T-helper 22 cell (primary cell): ENCODE measurements around the gene EPHB1.

Experiments
- DNase-seq: peaks from one replicate; pipeline ENCODE4 v3.0.0-alpha.2; 2020; ENCODE audit warnings: low read depth

Gene EPHB1

DNA sequence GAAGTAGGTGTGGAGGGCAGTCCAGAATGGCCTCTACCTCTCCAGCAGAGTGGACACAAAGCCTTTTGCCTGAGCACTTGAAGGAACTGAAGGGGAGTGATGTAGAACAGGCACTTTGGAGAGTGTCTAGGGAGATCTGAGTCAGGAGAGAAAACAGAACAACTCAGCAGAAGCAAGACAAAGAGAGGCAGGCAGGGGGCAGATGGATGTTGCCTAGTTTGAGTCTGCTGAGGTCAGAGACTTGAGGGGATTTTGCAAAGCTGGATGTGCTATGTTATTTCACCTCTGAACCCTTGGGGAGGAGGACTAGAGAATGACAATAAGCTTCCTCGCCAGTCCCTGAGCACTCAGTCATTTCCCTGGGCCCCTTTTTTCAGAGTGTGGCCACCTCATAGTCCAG lies 366.4 kb downstream of the EPHB1 start:
- DNase-seq, result no peak

DNA sequence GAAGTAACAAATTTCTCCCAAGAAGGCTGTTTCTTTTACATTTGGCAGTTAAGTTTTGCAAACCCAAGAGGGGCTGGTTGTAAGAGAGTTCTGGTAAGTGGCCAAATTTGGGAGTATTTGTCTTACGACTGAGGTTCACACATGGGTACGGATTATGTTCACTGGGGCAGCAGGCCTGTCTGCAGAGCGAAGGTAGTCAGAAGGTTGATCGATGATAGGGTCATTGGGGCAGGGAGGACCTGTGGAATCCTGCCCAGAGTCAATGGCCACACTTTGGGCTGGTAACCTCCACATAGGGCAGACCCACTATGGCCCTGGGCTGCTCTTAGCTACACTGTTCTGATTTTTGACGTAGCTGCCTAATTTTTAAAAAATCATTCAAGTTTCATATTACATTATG lies 368.6 kb downstream of the EPHB1 start:
- DNase-seq, result no peak

DNA sequence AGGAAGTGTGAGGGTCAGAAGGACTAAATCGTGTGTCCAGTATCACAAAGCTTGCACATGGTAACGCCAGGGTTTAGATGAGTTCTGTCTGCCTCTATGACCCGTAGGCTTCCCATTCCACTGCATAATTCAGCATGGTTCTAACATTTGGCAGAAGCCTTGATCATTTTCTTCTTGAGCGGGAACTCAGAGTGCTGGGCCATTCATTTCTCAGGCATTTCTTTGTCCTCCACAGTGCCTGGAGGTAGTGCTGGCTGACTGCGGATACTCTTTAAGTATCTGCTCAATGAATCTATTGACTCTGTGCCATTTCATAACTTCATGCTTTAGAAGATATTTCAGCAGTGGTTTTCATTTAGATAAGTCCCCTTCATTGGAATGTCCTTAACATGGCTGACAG lies 370.2 kb downstream of the EPHB1 start:
- no peak for DNase-seq

DNA sequence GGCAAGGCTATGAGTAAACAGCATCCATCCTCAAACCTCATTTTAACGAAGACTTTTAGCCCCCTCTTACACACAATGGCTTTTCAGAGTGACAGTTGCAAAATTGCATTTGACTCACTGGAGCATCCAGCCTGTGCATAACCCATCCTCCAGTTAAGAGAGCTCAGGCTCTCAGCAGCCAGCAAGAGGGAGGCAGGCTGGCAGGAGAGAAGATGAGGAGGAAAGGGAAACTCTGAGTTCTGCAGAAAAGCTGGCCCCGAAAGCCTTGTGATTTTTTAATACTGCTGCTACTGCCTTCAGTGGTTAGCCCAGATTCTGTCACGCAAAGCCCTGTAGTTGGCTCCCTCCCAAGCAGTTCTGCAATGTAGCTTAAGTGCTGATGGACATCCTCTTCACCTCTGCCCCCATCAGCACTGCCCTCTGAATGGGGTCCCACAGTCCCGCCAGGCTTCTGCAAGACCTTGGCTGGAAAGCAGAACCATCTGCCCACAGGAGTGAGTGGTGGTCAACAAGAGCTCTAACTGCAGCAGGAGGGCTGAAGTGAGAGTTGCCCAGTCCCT lies 371.3 kb downstream of the EPHB1 start:
- DNase-seq, result no peak

DNA sequence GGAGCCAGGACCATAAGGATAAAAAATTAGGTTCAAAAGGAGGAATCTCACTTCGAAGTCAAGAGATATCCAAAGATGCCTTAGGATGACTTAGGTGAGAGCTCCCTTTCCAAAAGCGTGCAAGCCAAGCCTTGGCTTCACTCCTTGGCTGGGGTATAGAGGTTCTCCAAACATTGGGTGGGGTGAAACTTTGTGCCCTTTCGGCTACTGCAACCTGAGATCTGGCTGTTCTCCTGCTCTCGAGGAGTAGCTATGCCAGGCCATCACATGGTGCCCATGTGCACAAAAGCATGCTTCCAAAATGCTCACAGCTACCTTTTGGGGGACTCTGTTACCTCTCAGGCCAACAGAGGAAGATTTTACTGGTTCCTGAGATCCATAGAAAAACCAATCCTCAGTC lies 373.8 kb downstream of the EPHB1 start:
- no peak for DNase-seq

DNA sequence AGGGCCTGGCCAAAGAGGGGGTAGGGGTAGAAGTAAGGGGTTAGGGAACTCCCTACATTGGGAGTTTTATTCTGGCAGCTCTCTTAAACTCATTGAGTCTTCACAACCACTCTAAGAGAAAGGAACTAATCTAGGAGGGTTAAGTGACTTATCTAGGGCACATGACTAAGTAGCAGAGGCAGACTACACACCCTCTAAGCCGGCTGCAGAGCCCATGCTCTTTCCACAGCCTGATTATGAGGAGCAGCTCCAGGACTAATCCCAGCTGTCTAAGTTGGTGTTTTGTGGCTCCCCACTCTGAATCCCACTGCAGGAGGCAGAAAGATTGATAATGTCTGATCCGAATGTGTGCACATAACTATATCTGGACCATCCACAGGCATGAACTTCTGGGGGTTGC lies 374.6 kb downstream of the EPHB1 start:
- no peak for DNase-seq

DNA sequence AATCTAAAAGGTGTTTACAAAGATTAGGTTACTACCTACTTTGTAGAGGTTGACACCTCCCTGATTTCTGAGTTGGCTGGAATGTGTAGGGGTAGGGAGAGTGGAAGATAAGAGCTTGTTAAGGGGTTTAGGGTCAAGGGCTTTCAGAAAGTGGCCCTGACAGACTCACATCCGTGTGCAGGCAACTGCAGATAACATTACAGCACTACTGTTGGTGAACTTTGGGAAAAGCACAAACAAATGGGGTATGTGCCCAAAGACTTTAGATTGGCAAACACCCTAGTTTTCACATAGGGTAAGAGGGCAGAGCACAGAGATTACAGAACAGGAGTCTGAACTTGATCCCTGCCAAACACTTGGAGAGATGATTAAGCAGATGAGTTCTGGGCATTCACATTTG lies 375.7 kb downstream of the EPHB1 start:
- DNase-seq, result no peak

DNA sequence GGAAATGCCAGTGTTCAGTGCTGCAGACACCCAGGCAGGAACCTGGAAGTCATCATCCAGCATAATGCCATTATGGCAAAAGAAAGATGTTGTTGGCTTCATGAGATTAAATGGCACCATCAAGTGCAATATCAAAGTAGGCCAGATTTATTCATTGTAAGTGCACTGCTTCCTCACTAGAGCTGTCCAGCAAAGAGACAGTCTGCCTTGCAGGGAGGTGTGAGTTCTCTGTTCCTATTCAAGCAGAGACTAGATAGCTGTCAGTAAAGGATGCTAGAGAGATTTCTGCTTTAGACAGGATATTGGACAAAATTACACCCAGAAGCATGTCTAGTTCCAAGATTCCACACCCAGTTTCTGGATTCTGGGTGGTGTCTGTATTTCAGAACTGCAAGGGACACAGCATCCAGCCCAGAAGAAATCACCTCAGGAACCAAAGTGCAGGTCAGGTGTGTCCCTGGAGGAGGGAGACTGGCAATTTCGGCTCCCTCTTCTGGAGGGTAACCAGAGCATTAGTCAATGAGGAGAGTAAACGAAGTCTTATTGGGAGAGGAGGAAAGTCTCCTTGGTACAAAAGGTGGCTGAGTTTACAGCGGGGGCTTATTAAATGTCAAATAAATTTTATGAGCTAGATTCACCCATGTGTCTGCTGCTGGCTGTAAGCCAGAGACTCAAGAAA lies 377.3 kb downstream of the EPHB1 start:
- no peak for DNase-seq

DNA sequence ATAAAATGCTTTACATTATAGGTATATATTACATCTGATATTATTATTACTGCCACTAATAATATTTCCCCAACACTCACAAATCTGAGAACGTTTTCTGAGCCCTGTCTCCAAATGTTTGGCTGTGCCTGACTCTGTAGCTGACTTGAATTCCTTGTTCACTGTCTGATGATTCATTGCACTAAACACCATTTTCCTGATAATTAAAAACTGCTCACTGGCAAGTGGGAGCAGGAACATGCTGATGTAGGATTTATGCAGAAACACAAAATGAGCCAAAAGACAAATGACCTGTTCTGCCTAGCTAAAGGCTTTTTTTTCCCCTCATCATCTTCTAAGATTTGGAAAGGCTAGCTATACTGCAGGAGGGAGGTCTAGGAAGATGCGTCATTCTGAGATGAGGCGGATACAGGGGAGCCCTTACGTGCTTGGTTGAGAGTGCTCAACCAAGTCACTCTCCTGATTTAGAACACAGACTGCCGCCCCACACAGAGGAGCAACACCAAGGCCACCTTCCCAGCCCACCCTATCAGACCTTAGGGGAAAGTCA lies 380.7 kb downstream of the EPHB1 start:
- DNase-seq, result no peak

DNA sequence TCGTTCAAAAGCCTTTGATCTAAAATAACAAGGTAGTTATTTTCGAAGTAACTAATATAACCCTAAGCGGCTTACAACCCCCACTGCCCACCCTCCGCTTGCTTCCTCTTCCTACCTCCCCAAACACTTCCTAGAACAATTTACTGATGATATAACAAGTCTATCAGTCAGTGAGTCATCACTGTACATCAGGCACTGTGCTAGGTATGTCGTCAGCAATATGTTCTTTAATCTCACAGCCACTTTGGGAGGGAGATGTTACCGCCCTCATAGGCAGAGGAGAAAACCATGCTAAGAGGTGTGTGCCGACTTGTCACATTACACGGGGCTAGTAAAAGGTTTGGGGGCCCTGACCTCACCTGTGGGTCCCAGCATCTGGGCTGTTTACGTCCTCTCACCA lies 381.8 kb downstream of the EPHB1 start:
- no peak for DNase-seq

DNA sequence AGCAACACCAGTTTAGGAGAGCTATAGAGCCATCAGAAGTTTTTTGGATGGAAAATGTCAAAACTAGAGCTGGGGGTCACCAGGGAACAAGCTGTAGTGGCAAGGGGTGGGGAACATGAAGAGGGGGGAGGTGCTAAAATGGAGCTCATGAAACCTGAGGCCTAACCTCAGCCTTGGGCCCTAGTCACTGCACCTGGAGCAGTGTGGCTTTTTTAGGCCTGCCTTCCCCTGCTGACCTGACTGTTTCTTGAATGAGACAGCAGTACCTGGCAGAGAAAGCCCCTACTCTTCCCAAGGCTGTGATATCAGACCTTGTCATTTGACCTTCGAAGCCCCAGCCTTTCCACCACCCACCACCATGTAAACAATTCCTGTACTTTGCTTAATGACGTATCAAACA lies 383.5 kb downstream of the EPHB1 start:
- DNase-seq, result no peak

DNA sequence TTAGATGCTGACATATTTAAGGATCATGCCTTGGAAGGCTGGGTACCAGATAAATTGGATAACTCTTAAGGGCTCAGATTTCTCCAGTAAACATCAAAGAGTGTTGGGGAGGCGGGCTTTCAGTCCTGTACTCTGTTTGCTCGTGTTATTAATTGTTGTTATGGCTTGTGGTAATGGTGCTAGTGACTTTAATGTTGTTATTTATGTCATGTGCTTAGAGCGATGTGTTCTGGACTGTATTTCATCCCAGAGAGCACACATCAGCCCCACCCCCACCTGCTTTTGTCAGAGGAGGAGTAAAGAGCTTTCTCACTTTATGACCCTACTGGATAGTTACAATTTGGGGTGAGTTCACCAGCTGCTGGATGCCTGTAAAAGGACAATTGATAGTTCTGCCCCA lies 386.3 kb downstream of the EPHB1 start:
- no peak for DNase-seq

DNA sequence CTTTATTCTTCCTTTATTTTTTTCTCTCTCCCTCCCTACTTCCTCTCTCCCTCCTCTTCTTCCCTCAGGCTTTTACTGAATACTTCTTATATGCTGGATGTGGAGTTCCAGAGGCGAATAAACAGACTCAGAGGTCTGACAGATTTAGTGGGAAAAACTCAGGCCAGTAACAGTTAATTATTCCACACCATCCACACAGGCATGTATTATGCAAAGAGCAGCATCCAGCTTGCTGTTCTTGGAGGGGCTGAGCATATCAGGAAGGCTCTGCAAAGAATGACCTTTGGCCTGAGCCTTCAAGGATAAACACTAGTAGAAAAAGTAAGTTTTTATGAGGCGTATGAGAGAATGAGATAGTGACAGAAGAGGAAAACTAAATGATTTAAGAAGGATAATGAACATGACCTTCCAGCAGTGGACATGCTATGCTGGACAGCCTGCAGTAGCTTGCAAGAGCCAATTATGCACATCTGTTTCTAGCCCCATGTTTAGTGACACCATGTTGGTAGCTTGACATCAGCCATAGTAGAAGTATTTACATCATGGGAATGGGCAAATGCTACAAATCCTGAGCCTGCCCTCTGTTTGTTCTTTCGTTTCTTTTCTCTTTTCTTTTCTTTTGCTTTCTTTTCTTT lies 387.4 kb downstream of the EPHB1 start:
- DNase-seq, result no peak

DNA sequence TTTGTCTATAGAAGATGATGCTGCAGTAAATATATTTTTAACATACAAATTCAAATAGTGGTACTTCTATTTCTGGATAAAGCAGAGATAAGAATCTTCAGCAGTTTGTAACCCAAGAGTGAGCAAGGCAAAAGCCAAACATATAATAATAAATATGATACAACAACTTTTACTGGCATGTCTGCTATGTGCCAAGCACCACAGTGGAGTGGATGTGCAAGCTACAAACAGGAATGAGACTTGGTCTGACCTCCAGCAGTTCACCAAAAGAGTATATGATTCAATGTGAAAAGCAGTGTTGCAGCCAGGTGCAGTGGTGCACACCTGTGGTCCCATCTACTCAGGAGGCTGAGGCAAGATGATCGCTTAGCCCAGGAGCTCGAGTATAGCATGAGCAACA lies 395.6 kb downstream of the EPHB1 start:
- DNase-seq, result no peak

DNA sequence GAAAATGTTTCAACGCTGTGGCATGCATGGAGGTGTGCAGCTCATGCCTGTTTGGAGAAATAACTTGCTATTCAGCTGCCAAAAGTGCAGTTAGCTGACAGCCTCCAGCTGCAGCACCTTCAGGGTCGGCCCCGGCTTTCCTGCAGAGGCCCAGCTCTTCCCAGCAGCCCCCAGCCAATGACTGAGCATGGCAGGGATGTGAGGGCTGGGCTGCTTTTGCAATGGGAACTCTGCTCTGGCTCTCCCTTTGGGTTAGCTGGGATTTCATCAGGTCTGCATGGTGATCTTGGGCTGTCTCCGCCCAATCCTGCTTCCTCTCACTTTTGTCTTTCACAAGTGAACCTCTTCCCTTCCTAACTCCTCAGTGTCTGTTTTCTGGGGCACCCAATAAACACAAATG lies 396.6 kb downstream of the EPHB1 start:
- no peak for DNase-seq

DNA sequence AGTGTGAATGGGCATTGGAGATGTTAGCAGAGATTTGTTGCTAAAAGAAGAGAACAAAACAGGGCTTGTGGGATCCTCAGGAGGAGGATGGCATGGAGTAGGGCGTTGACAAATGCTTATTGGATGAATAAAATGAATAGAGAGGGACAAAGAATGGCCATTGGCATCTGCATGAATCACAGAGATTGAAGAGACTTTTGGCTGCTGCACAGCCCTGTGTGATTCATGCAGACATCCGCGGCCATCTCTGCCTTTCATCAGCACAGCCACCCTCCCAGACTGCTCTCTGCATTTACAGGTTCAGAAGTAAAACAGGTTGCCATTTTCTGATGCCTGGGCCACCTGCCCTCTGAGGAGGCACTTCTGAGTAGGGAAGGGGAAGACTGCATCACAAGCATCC lies 397.9 kb downstream of the EPHB1 start:
- DNase-seq, result no peak

DNA sequence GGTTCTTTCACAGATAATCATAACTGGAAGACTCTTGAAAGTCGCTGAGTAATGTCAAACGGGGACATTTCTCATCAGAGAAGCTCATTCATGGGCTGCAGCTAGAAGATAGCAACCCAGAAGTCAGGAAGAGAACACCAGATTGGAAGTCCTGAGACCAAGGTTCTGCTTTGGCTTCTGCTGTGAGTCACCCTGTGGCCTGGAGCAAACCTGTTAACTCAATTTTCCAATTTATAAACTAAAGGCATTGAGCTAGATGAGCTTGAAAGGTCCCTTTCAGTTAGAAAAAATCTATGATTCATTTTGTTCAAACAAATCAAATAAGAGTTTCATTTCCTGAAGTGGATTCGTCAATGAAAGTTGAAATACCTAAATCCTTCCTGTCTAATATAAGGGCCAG lies 402.2 kb downstream of the EPHB1 start:
- no peak for DNase-seq

DNA sequence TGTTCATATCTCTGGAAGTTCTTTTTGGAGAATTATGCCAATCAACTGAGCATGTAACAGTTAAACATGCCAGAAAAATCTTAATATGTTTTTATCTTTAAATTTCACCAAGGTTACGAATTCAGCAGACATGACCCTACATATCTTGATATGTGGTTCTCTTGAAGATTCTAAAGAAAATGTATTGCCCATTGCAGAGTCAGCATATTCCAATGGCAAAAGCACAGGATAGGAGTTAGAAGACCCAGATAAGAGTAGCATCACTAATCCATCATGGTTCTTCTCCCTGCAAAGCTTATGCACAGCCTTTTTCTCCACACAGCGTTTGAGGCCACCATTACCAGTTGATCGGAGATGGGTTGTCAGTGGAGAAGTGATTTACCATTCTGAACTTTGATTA lies 402.8 kb downstream of the EPHB1 start:
- no peak for DNase-seq

DNA sequence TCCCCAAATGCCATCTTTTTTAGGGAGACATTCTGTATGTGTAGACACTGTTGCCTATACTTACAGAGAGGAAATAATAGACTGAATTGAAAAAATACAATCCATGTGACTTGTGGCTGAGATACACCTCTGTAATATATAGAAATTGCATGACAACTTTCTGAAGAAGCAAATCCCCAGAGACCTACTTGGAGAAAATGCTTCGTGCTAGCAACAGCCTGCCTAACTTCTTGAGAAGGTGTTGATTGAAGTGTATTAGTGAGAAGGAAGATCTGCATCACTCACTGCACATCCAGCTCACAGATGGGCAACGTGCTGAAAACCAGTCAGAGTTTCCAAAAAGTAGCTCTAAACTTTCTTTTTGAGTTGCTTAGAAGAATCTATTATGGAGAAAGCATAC lies 404.1 kb downstream of the EPHB1 start:
- DNase-seq, result no peak

DNA sequence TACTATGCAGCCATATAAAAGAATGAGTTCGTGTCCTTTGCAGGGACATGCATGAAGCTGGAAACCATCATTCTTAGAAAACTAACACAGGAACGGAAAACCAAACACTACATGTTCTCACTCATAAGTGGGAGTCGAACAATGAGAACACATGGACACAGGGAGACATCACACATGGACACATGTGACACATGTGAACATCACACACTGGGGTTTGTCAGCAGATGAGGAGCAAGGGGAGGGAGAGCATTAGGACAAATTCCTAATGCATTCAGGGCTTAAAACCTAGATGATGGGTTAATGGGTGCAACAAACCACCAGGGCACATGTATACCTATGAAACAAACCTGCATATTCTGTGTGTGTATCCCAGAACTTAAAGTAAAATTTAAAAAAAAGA lies 408.0 kb downstream of the EPHB1 start:
- DNase-seq, result no peak

DNA sequence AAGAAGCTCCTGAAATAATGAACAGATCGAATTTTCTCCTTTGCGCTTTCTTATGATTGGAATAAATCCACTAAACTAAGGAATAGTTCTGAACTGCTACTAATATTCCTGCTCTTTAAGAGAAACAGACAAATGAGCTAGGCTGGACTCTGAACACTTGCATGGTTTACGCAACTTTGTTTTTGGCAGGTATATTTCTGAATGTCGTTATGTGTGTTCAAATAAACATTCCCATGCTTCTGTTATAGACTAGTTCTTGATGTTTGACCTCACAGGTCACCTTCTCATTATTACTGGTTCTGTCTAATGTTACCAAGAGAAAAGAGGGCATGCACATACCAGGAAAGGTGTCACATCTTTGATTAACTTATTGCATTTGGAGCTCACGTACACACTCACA lies 418.2 kb downstream of the EPHB1 start:
- DNase-seq, result no peak

DNA sequence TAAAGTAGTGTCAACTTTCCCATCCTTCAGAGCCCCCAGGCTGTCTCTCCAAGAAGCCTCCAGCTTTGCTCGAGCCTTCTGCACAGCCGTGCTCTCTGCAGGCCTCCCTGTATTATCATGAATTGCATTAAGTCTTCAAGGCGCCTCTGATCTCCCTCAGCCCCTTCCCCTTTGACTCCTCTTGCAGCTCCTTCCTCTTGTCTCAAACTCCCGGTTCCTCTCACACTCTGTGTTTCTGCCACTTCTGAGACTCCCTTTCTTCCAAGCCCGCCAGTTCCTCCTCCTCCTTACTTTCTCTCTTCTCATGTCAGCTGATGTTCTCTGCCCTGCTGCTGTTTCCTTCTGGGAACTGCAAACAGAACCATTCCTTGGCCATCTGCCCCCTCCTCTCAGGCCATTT lies 418.8 kb downstream of the EPHB1 start:
- no peak for DNase-seq

DNA sequence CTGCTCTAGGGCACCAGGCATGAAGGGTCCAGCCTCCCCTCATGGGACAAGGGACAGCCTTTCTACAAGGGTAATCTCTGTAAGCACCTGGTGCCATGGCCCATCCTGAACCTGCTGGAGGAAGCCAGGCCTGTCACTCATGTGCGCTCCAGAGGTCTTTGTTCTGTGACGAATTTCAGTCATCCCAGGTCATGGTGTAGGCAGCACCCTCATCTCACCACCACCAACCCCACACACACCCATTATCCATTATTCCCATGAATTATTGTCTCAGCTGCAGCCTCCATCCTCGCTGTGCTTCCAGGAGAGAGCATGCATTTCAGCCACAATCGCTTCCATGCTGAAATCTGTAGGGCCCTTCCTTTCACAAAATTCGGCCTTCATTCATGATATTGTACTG lies 419.3 kb downstream of the EPHB1 start:
- DNase-seq, result no peak

DNA sequence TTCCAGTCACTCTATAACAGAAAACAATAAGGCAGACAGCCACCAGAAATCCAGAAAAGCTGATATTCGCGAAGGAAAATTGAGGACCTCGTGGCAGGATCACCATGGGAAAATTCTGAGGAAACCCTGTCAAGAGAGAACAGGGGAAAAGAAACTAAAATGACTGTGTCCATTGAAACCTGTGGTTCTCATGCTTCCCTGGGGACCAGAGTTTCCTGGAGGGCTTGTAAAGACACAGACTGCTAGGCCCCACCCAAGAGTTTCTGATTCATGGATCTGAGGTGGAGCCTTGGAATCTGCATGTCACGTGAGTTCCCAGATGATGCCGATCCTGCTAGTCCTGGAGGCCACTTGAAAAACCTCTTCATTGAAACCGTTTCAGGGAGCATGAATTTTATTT lies 420.5 kb downstream of the EPHB1 start:
- DNase-seq, result no peak
